ENCODE results near the gene CEMIP.

DNA sequence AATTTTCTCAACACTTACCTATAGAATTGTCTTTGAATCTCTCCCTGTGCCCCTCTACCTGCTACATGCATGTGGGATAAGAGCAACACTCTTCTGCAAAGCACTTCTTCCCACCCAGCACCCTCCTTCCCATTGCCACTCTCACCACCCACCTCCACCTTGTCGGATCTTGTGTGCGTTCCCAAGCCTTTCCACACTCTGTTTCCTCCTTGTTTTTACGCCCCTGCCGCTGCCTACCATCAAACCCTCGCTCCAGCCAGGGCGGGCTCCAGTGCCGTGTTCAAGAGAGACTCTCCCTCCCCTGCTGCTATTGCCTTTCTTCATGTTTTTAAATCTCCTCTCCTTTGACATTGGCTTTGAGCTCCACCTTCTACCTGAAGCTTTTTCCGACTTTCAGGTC, 43.8 kb upstream of the CEMIP start:
- TF ChIP-seq SIN3A (IDR thresholded peaks at IDR 0.05; ENCODE audit: borderline replicate concordance, low read depth, low read length) (no peak), RAD21 (IDR thresholded peaks at IDR 0.05; ENCODE audit: low read length) (no peak), GATA2 (CRISPR knock-in tag; IDR thresholded peaks at IDR 0.05) (no peak), EZH2phosphoT487 (IDR thresholded peaks at IDR 0.05; ENCODE audit: borderline replicate concordance, low read depth) (no peak)
